HG03457 (cell line): ENCODE results near the gene NPTX1.

Source experiments
- ATAC-seq: cut with Tn5 transposase; IDR thresholded peaks from one replicate; pipeline ENCODE4 v1.9.1; 2021; ENCODE audit warnings: moderate number of reproducible peaks; ENCODE audit not compliant: unreplicated experiment

The NPTX1 gene

GRCh38 chr17:80460429-80460834 lies 16.0 kb downstream of the NPTX1 start:
- no peak for ATAC-seq

- ATAC-seq = no peak
These were observed 17.2 kb downstream of the NPTX1 start for GRCh38 chr17:80459234-80459633.

GRCh38 chr17:80458016-80458415 lies 18.4 kb downstream of the NPTX1 start:
- no peak for ATAC-seq

GRCh38 chr17:80457236-80457856 lies 19.1 kb downstream of the NPTX1 start:
- ATAC-seq = no peak

- ATAC-seq = no peak
These were observed 19.8 kb downstream of the NPTX1 start for GRCh38 chr17:80456465-80457235.

GRCh38 chr17:80455784-80456183 lies 20.6 kb downstream of the NPTX1 start:
- ATAC-seq = no peak

GRCh38 chr17:80455336-80455710 lies 21.1 kb downstream of the NPTX1 start:
- ATAC-seq = peak; percentile 15

- ATAC-seq = peak; percentile 71
These were observed 21.7 kb downstream of the NPTX1 start for GRCh38 chr17:80454557-80455335.

GRCh38 chr17:80453998-80454556 lies 22.3 kb downstream of the NPTX1 start:
- ATAC-seq = no peak

- ATAC-seq = no peak
These were observed 23.0 kb downstream of the NPTX1 start for GRCh38 chr17:80453126-80453997.

GRCh38 chr17:80452173-80452915 lies 24.1 kb downstream of the NPTX1 start:
- ATAC-seq = no peak

GRCh38 chr17:80451104-80451775 lies 25.2 kb downstream of the NPTX1 start:
- ATAC-seq = no peak

- no peak for ATAC-seq
These were observed 26.4 kb downstream of the NPTX1 start for GRCh38 chr17:80449930-80450576.

GRCh38 chr17:80449194-80449929 lies 27.0 kb downstream of the NPTX1 start:
- no peak for ATAC-seq

GRCh38 chr17:80447790-80448189 lies 28.6 kb downstream of the NPTX1 start:
- no peak for ATAC-seq

GRCh38 chr17:80446645-80447405 lies 29.6 kb downstream of the NPTX1 start:
- ATAC-seq = no peak

GRCh38 chr17:80445726-80446110 lies 30.7 kb downstream of the NPTX1 start:
- no peak for ATAC-seq
